Measurements from ENCODE around the gene MTMR3. TPM values are rescaled to one million over a fixed set of nuclear protein-coding genes. Genes with fewer than 3 reads are reported as not detected.

Gene MTMR3
- total RNA-seq, 2 donors from 2014 or later = 53.9 to 55.7 TPM

Other genes starting within 250 kb of the MTMR3 start
- under 1 TPM; 0.32 to 0.39 TPM for gene CABP7, start 163.2 kb upstream of the MTMR3 start, total RNA-seq
- 10 to 100 TPM; 11.8 to 14.2 TPM for gene ZMAT5, start 116.2 kb upstream of the MTMR3 start, total RNA-seq
- gene UQCR10, start 115.8 kb upstream of the MTMR3 start, total RNA-seq = 10 to 100 TPM; 31.9 to 36.8 TPM
- gene ASCC2, start 44.9 kb upstream of the MTMR3 start, total RNA-seq = 10 to 100 TPM; 65.9 to 79.8 TPM
- gene HORMAD2, start 197.3 kb downstream of the MTMR3 start, total RNA-seq = not detected

Data from T-helper 17 cell (primary cell).